ENCODE measurements around the gene SLC29A1.

Gene SLC29A1

GRCh38 chr6:44247338-44248302 lies 24.2 kb downstream of the SLC29A1 start:
- H3K4me3 ChIP-seq (IDR thresholded peaks at IDR 0.05; ENCODE audit: insufficient read depth, low read depth, low read length), result no peak overlapping the region
- H2AFZ ChIP-seq (ENCODE audit: low read depth), result no peak overlapping the region
- H3K4me1 ChIP-seq (ENCODE audit: low read depth, poor library complexity, severe bottlenecking), result peaks cover 53% of the 10 kb centered on the region
- TF ChIP-seq CTCF (conservative IDR thresholded peaks at IDR 0.05; ENCODE audit: low read depth, low read length), result no peak
- peaks cover 51% of the 10 kb centered on the region for H4K20me1 ChIP-seq (ENCODE audit: insufficient read depth)
- H3K27ac ChIP-seq, result peak overlapping the region; percentile 91
- H3K9ac ChIP-seq, result peak overlapping the region; percentile 98
- peaks cover 47% of the 10 kb centered on the region; the same call in 1 of the 2 replicates for H3K36me3 ChIP-seq (ENCODE audit: insufficient read depth)
- no peaks in the 10 kb centered on the region for H3K27me3 ChIP-seq (ENCODE audit: insufficient read depth, low read depth)
- H3K79me2 ChIP-seq (ENCODE audit: insufficient read depth, low read depth), result peaks cover 56% of the 10 kb centered on the region
- peak overlapping the region; percentile 99 for H3K4me2 ChIP-seq

GRCh38 chr6:44248579-44248978 lies 25.2 kb downstream of the SLC29A1 start:
- peak overlapping the region; percentile 91 for H3K27ac ChIP-seq
- peak overlapping the region; percentile 99 for H3K4me2 ChIP-seq
- peak overlapping the region; percentile 98 for H3K9ac ChIP-seq
- H2AFZ ChIP-seq (ENCODE audit: low read depth), result no peak overlapping the region
- H3K4me1 ChIP-seq (ENCODE audit: low read depth, poor library complexity, severe bottlenecking), result peaks cover 63% of the 10 kb centered on the region
- H3K79me2 ChIP-seq (ENCODE audit: insufficient read depth, low read depth), result peaks cover 65% of the 10 kb centered on the region
- no peak overlapping the region for H3K4me3 ChIP-seq (IDR thresholded peaks at IDR 0.05; ENCODE audit: insufficient read depth, low read depth, low read length)
- H4K20me1 ChIP-seq (ENCODE audit: insufficient read depth), result peaks cover 59% of the 10 kb centered on the region
- peaks cover 51% of the 10 kb centered on the region; the same call in 1 of the 2 replicates for H3K36me3 ChIP-seq (ENCODE audit: insufficient read depth)
- H3K27me3 ChIP-seq (ENCODE audit: insufficient read depth, low read depth), result no peaks in the 10 kb centered on the region
- no peak for TF ChIP-seq CTCF (conservative IDR thresholded peaks at IDR 0.05; ENCODE audit: low read depth, low read length)

- H3K27ac ChIP-seq, result peak overlapping the region; percentile 91; the same call in 1 of the 2 replicates
Observed at GRCh38 chr6:44249082-44249748, 25.8 kb downstream of the SLC29A1 start.

More at GRCh38 chr6:44249082-44249748, 25.8 kb downstream of the SLC29A1 start:
- peaks cover 69% of the 10 kb centered on the region for H3K4me1 ChIP-seq (ENCODE audit: low read depth, poor library complexity, severe bottlenecking)
- H2AFZ ChIP-seq (ENCODE audit: low read depth), result no peak overlapping the region
- H3K79me2 ChIP-seq (ENCODE audit: insufficient read depth, low read depth), result peaks cover 65% of the 10 kb centered on the region
- peak overlapping the region; percentile 99 for H3K4me2 ChIP-seq
- no peak overlapping the region for H3K4me3 ChIP-seq (IDR thresholded peaks at IDR 0.05; ENCODE audit: insufficient read depth, low read depth, low read length)
- H3K9ac ChIP-seq, result peak overlapping the region; percentile 98
- peaks cover 63% of the 10 kb centered on the region for H4K20me1 ChIP-seq (ENCODE audit: insufficient read depth)
- TF ChIP-seq CTCF (conservative IDR thresholded peaks at IDR 0.05; ENCODE audit: low read depth, low read length), result no peak
- no peaks in the 10 kb centered on the region for H3K27me3 ChIP-seq (ENCODE audit: insufficient read depth, low read depth)
- H3K36me3 ChIP-seq (ENCODE audit: insufficient read depth), result peaks cover 57% of the 10 kb centered on the region

Data from KMS-11 (cell line).